HG03342 (cell line): ENCODE results near the gene TRIO.
"Not testable (repeated sequence)": the region's sequence is repeated elsewhere in the genome, so short reads cannot be mapped to it uniquely, and the experiment has no call there.

Source experiments
- ATAC-seq: cut with Tn5 transposase; IDR thresholded peaks from one replicate; pipeline ENCODE4 v1.9.1; 2021; ENCODE audit warnings: mild to moderate bottlenecking, moderate library complexity; ENCODE audit not compliant: unreplicated experiment

TRIO gene

DNA sequence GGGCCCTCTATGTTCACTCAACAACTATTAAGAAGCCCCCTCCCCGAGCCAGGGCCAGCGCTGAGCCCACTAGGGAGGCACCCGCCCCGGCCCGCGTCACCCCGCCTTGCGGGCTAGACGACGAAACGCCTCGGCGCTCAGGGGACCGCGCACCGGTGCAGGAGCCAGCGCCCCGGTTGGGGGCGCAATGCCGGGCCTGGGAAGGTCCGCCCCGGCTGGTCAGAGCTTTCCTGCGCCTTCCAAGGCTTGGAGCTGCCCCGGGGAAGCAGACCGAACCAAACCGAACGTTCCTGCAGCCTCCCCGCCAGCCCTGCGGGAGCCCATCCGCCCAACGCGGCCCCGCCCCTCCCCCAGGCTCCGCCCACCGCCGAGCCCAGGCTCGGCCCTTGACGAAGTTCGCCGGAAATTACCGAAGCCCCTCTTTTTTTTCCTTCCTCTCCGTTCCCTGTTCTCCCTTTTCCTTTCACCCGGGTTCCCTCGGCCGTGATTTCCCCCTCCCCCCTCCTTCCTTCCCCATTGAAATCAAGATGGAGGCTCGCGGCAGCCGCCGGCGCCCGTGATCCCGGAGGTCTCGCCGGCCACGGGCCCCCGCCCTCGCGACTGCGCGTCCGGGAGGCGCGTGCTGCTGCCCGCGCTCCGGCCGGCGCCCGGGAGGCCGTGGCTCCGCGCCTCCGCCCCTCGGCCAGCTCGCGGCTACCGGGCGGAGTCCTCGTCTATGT is at the start of gene TRIO:
TRIO (plus strand) TSS at position 516 of the 719 bp plus-strand sequence. CDS start 384 bp downstream, outside the sequence.
- ATAC-seq: peak; percentile 39

DNA sequence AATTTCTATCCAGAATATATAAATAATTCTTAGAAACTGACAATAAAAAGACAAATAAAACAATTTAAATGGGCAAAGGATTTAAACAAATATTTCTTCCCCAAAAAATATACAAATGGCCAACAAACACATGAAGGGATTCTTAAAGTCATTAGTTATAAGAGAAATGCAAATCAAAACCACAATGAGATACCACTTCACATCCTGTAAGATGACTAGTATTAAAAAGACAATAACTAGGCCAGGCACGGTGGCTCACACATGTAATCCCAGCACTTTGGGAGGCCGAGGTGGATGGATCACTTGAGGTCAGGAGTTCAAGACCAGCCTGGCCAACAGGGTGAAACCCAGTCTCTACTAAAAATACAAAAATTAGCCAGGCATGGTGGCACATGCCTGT is 45.8 kb upstream of the TRIO start:
- ATAC-seq: not testable (repeated sequence)

DNA sequence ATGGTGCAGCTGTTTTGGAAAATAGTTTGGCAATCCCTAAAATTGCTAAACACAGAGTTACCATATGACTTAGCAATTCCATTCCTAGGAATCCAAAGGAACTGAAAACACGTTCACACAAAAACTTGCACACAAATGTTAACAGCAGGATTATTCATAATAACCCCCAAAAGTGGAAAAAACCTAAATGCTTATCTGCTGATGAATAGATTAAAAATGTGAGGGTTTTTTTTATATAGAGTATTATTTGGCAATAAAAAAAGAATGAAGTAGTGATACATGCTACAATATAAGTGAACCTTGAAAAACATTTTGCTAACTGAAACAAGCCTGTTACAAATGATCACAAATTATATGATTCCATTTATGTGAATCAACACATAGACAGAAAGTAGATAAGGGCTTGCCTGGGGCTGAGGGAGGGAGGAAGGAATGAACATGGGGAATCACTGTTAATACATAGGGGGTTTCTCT is 45.1 kb upstream of the TRIO start:
- no peak for ATAC-seq

DNA sequence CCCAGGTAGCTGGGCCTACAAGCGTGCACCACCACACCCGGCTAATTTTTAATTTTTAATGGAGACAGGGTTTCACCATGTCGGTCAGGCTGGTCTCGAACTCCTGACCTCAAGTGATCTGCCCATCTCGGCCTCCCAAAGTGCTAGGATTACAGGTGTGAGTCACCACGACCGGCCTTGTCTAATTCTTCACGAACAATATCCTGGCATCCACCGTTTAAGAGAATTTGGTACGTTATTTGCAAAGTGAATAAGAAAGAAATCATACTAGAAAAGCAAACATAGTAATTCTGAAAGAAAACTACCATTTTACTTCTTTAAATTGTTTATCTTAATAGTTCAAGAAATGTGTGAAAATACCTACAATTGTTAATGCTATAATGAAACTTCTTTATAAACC is 42.9 kb upstream of the TRIO start:
- no peak for ATAC-seq

DNA sequence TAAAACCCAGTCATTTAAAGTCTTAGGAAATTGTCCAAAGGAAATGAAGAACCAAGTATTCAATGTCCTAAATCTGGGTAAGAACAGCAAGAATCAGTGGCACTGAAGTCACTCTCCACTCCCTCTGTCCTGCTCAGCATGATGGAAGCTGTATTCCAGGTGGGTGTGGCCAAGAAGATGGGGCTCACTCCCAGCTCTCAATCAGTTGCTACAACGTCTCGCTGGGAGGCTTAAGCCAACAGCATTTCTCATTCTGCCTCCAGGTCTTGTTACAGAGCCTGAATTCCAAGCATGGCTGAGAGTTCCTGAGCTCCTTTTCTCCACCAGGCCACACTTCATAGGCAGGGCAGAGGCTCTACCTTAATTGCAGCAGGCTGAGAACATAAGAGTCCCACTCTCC is 41.2 kb upstream of the TRIO start:
- no peak for ATAC-seq

DNA sequence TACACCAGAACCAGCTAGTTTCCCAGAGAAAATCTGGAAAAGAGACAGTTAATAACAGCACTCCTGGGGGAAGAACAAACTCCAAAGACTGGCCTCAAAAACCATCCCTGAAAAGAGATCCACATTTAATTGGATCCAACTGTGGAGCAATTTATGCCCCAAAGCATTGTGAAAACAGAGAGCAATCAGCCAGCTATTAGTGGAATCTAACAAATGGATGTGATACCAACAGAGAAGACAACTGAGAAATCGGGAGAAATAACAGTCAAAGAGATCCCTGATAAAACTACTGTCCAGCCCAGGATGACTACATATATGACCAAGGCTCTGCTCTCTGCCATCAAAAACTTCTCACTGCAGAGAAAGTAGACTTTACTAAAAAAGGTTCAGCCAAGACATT is 40.5 kb upstream of the TRIO start:
- no peak for ATAC-seq

DNA sequence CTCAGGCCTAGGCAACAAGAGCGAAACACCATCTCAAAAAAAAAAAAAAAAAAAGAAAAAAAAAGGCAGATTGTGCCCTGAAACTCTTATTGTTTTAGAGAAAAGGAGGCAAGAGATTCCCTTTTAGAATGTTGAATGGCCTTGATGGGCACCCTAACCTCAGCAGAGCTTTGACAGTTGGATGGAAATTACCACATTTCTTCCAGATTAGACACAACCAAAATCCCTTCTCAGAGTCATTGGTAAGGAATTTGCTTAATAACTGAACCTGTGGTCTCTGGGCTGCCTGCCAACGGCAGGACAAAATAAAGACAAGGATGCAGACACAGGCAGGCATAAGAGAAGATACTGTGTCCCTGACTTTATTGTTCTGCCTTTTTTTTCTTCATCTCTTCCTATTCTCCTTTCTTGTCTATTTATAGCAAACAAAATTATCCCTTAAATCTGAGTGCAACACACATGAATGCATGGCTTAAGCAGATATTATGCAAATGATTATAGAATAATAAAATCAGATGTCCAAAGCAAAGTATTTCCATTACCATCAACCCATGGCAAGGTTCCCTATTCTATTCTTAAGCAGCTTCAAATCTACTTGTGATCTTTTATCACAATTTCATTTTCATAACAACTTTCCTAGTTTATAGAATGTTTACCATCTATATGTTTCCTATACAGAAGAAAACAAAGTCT is 37.3 kb upstream of the TRIO start:
- ATAC-seq: no peak

DNA sequence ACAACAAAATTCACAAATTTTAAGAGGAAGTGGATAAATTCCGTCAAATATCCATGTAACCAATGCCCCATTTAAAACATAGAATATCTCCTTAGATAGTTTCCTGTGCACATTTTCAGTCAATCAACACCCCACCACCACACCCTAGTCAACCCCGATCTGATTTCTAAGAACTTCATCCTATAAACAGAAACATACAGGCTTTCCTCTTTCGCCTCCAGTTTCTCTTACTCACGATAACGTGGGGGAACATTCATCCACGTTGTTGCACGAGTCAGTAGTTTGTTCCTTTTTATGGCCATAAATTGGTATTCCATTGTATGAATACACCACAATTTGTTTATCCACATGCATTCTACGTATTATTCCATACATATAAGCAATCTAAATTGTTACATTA is 35.6 kb upstream of the TRIO start:
- no peak for ATAC-seq

DNA sequence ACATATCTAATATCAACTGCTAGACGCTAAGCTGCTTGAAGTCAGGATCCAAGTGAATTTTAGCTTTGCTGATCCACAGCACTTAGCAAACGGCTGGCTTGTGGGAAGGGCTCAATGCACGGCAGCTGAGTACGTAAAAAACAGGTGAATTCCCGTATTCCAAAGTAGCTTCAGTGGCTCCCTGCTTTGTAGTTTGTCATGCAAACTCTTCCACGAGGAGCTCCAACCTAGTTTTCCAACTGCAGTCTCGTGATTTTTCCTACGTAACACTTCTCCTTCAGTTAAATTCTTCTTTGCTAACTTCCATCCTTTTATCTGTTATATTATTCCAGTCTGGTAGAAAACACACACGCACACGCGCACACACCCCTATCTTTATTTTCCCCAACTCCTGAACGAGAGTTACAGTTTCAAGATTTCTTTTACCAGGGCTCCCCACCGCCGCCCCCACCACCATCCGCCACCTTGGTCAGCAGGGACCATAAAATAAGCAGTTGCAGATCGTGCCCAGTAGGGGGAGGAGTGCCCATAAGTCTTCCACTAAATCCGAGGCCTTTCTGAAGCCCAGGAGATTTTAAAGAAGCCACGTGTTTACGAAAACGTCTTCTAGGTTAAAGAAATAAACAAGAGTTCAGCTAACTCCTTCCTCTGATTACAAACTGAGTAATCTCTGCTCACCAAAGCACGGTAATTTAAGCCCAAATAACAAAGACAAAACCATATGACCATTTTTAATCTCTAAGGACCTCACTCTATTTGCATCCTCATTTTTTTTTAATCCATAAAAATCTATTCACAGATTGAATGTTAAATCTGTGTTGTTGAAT is 34.8 kb upstream of the TRIO start:
- ATAC-seq: peak; percentile 72

DNA sequence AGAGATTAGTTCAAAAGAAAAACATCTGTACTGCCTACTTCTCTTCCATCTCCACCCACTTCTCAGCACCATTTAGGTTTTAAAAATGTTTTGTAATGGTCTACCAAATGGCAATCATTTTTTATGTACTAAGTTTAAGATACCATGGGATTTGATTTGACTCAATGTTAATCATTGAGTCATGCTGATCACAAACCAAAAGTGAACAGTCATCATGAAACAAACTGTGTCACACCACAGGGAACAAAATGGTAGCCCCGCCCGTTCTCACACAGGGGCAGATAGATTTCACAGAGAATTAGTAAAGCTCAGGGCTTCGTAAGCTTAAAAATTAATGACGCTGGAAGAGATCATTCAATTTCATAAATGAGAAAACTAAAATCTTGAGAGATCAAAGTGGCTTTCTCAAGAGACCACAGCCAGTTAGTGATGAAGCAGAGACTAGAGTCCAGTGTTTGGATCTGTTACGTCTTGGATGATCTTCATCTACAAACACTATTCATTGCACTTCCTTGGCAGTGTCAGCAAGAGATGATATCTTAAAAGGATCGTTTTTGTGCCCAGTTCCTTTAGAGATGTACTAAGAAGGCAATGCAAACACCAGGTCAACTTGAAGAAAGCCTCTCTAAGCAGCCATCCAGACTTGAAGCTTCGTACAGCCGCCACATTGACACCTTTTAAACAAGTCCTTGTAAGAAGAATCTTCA is 33.9 kb upstream of the TRIO start:
- peak; percentile 90 for ATAC-seq

DNA sequence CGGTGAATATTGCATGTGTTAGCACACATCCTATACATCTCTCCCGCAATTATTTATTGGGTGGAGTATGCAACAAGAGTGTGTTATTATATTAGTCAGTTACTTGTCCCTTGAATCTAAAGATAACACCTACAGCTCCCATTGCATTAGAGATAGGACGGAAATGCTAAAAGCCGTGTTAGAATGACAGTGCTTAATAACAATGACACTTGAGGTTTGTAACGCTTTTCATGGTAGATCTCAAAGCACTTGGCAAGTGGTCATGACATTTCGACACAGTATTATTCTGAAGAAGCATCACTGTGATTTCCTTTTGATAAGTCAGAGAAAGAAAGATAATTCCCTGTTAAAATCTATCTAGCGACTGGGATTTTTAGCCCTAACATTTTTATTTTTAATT is 33.4 kb upstream of the TRIO start:
- no peak for ATAC-seq

DNA sequence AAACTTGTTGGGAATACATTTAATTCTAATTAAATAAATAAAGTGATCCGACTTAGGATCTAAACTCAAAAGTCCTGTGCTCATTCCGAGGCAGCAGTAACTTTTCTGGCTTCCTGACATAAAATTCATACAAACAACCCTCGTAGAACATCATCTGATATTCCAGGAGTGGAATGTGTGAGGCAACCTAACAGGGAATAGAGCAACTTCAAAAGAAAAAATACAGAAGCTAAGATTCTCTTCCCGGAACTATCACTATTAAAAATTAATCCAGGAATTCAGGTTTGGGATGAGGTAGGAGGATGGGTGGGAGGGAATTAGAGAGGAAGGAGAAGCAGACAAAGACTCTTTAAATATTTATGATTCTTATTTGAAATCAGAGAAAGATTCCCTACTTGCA is 32.9 kb upstream of the TRIO start:
- ATAC-seq: no peak

DNA sequence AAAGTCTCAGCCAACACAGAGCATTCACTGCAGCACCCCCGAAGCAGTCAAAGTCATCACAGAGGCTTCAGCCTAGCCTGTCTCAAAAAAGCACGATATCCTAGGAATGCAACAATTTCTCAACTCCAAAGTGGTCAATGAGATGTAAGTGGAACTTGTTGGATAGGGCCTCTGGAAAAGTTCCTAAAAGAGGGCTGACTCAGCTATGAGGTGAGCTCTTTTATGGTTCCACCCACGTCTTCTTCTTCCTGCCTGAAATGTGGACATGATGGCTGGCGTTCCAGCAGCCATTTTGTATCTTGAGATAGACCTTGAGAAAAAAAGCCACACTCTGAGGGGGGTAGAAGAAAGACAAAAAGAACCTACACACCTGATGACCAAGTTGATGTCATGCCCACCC is 32.5 kb upstream of the TRIO start:
- ATAC-seq: no peak

DNA sequence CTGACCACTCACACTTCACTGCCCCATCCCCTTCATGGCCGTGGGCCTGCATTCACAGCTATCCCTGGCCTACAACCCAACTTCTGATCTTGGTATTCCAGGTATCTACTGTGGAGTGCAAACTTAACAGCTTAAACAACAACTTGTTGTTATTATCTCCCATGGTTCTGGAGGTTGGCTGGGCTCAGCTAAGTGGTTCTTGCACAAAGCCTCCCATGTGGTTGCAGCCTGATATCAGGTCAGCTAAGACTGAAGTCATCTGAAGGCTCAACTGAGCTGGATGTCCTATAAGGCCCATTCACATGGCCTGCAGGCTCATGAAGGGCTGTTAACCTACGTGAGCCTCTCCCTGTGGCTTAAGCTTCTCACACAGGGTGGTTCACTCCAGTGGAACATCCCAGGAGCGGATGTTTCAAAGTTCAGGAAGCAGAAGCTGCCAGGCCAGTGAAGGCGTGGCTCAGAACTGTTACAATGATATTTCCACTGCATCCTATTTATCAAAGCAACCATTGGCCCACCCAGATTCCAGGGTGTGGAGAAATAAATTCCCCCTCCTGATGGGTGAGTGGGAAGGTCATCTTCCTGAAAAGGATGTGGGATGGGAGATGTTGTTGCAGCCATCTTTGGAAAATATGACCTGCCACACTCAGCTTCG is 30.0 kb upstream of the TRIO start:
- no peak for ATAC-seq

DNA sequence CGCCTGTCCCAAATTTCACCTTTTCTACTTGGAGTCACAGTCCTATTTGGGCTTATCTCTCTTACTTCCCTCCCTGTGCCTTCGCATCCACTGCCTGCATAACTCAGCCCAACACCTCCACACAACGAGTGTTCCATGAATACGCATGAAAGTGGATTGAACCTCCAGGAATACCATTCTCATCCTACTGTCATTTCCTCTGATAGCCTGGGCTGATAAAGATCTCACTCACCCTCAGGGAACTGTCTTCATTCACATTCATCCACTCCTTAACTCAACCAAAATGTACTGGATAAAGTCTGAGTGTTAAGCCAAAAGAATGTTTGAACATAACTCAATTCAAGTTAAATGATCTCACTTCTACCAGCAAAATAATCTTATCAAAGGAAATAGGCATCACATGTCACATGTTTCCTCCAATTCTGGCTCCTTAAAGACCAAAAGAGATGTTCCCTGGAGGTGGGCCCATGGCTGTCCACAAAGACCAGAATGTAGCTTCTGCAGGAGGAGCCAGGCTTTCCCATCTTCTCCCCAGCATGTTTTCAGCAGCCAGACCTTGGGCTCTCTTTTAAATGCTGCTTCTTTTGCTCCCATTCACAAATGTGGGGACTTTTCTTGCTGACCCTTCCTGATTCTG is 28.4 kb upstream of the TRIO start:
- ATAC-seq: no peak

DNA sequence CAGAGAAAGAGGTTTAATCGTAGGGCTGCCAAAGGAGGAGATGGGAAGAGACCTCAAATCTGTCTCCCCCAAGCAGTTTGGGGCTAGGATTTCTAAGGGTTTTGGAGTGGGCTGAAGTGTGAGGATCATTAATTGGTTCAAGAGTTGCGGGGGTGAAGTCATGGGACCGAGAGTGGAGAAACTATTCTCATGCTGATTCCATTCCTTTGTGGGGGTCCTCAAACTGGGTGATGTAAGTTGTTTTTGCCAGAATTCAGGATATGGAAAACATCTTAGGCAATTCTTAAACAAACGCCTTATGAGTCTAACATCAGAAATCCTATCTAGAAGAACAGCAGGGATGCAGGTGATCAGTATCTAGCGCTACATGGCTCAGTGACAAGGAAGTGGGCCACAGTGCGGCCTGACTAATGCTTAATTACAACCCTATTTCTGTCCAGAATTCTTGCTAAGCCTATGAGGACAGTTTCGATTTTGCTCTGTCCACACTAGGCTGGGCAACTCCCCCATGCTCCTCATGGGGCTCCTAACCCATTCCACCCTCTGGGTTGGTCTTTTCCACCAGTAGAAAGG is 27.7 kb upstream of the TRIO start:
- no peak for ATAC-seq

DNA sequence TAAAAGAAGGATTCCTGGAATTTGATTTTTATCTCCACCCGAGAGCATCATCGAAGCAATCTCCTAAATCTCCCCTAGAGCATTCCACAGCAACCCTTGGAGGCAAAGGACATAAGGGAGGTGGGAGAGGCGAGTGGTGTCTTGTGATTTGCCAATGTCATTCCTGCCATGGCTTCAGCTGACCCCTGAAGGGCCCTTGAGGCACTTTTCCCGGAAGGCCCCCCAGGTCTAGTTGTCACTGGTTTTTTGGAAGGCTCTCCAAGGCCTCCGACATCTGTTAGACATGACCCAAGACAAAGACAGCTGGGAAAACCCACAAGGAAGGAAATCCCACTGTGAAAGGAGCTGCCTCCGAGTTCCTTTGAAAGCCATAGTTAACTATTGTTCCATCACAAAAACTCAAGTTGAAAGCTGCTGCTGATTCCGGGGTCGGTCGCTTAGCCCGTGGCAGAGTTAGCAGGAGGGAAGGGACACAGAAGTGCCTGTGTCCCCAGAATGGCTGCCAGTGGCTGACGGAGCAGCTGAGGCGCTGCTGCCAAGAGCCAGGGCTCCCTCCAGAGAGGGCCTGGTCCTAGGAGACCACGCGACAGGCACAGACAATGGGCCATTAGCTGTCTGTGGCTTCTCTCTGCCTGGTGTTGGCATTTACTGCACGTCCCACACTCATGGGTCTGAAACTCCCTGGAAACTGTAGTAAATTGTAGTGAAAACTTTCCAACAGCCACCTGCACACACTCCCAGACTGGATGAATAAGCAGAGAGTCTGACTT is 24.4 kb upstream of the TRIO start:
- no peak for ATAC-seq

DNA sequence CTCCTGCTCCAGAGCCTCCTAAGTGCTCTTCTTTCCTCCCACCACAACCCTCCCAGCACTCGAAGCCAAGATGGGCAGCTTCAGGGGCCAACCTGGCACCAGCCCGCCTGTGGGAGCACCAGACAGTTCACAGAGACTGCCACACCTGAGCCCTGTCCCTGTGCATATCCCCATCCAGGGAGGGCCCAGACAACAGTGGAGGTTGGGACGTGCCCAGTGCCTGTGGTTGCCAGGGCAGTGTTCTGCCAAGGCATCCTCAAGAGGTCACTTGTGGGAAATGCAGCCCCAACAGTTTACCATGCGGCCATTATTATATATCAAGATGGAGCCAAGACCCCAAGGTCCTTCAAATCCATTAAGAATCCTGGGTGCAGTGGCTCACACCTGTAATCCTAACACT is 23.0 kb upstream of the TRIO start:
- no peak for ATAC-seq

DNA sequence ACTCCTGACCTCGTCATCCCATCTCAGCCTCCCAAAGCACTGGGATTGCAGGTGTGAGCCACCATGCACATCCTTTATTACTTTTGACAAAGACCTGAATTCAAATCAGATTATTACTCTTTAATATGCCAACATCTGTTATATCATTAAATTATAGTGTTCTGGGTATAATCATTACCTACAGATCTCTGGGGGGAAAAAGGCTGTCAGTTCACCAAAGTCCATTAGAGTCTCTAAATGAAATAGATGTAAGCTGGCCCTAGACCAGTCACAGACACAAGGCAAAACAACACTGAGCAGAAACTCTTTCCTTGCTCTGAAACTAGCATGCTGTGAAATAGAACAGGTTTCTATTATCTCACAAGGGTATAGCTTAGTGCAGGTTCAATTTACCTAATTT is 21.6 kb upstream of the TRIO start:
- no peak for ATAC-seq
